H1 (cell line): ENCODE results near the gene SLC9B2. TPM values are rescaled to one million over a fixed set of nuclear protein-coding genes. Genes with fewer than 3 reads are reported as not detected.

Source experiments
- CHD7 ChIP-seq: fragments of 300-600 bp; sonication (generic); IDR thresholded peaks from 2 replicates; pipeline ENCODE4 v1.7.1; 2012; ENCODE audit warnings: low read length, moderate library complexity, mild to moderate bottlenecking, inconsistent platforms; ENCODE audit not compliant: insufficient replicate concordance
- KDM5A ChIP-seq: fragments of 200-600 bp; IDR thresholded peaks from 2 replicates; pipeline ENCODE4 v1.7.1; 2012; ENCODE audit warnings: mild to moderate bottlenecking, low read length, inconsistent platforms, mixed read lengths
- MAFK ChIP-seq: IDR thresholded peaks from 2 replicates; pipeline ENCODE4 v1.6.1; 2012; ENCODE audit warnings: low read depth, mild to moderate bottlenecking, improper control_type of control experiment, low read length
- NRF1 ChIP-seq: IDR thresholded peaks from 2 replicates; pipeline ENCODE4 v1.6.1; 2011; ENCODE audit warnings: mild to moderate bottlenecking, low read depth, low read length, improper control_type of control experiment
- PHF8 ChIP-seq: fragments of 200-600 bp; sonication (generic); conservative IDR thresholded peaks from 2 replicates; pipeline ENCODE4 v1.7.1; 2012; ENCODE audit warnings: low read depth, mild to moderate bottlenecking, inconsistent platforms, low read length, moderate library complexity
- RAD21 ChIP-seq, 2 experiments: IDR thresholded peaks in 1 of 2; conservative IDR thresholded peaks in 1 of 2; 2 replicates each; pipeline ENCODE4 v1.6.1; 2011; ENCODE audit warnings: low read depth in 2 of 2, low read length in 2 of 2, improper control_type of control experiment in 1 of 2, inconsistent platforms in 1 of 2, mild to moderate bottlenecking in 1 of 2, moderate library complexity in 1 of 2
- ZNF274 ChIP-seq: IDR thresholded peaks from 2 replicates; pipeline ENCODE4 v1.7.0; 2012; ENCODE audit warnings: low read length, borderline replicate concordance; ENCODE audit errors: extremely low read depth
- polyA plus RNA-seq, 7 experiments: library from polyadenylated mRNA; depleted of rRNA in 3 of 7; stranded (reverse) in 5 of 7; unstranded in 2 of 7; fragments of >200 nt in 5 of 7; fragments of 200-250 nt in 2 of 7; gene quantifications; 1 replicate in 5 of 7; 2 replicates in 1 of 7; 4 replicates in 1 of 7; pipeline versions ENCODE4 v1.2.1 to v1.2.3, GENCODE V29; 2011 to 2013; ENCODE audit warnings: missing spikeins in 2 of 7, mixed read lengths in 2 of 7
- total RNA-seq: library from RNA; stranded (reverse); fragmentation: NEBNext Ultra II Directional; extraction: Animal tissue kit (Norgen Biotek cat#: 25700); gene quantifications from 2 replicates; pipeline ENCODE4 v1.2.1, GENCODE V29; 2021
- TF ChIP-seq, protein P1 (sequence below): IDR thresholded peaks from 2 replicates; pipeline ENCODE4 v1.6.1; 2012; ENCODE audit warnings: inconsistent platforms
- TF ChIP-seq, protein P2 (sequence below): IDR thresholded peaks from 2 replicates; pipeline ENCODE4 v1.6.1; 2011; ENCODE audit warnings: low read depth, mild to moderate bottlenecking, low read length; ENCODE audit not compliant: insufficient read depth

Gene SLC9B2
- total and polyA plus RNA-seq, 2 of the 8 experiments (the other 6 are each of a cell fraction or from before 2014, with no cell fraction given): 3.2 to 5.2 TPM

- TF ChIP-seq CHD7 (no peak), KDM5A (no peak), NRF1 (no peak), MAFK (no peak), PHF8 (no peak), ZNF274 (no peak), RAD21 (IDR thresholded peaks at IDR 0.05 in 1 of 2, conservative IDR thresholded peaks at IDR 0.05 in 1 of 2; ENCODE audit: low read depth in 2 of 2, low read length in 2 of 2) (no peak)
- TF ChIP-seq, protein P1, sequence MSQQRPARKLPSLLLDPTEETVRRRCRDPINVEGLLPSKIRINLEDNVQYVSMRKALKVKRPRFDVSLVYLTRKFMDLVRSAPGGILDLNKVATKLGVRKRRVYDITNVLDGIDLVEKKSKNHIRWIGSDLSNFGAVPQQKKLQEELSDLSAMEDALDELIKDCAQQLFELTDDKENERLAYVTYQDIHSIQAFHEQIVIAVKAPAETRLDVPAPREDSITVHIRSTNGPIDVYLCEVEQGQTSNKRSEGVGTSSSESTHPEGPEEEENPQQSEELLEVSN: no peak
- TF ChIP-seq, protein P2, sequence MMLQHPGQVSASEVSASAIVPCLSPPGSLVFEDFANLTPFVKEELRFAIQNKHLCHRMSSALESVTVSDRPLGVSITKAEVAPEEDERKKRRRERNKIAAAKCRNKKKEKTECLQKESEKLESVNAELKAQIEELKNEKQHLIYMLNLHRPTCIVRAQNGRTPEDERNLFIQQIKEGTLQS: no peak
Observed at GRCh38 chr4:102994803-102995202, 81.8 kb downstream of the SLC9B2 start (continued).
